Cardiac muscle cell (in vitro differentiated cells and primary cell): ENCODE data around the gene SETDB2. TPM values are rescaled to one million over a fixed set of nuclear protein-coding genes. Genes with fewer than 3 reads are reported as not detected.

Experiments used
- DNase-seq, 2 donors: peaks; one replicate each; pipeline versions ENCODE4 v3.0.0 to v3.0.0-alpha.2; 2010 to 2017; ENCODE audit warnings: low read depth in 1 of 2, low spot score in 1 of 2
- H3K27ac ChIP-seq: fragments of 200-600 bp; sonication (generic); 2 replicates; pipeline ENCODE4 v1.5.1; 2016
- H3K27me3 ChIP-seq: fragments of 200-600 bp; sonication (generic); 2 replicates; pipeline ENCODE4 v1.6.0; 2016; ENCODE audit warnings: control low read depth
- H3K36me3 ChIP-seq: fragments of 200-600 bp; sonication (generic); 2 replicates; pipeline ENCODE4 v1.5.1; 2016; ENCODE audit warnings: control low read depth
- H3K4me1 ChIP-seq: fragments of 200-600 bp; sonication (generic); 2 replicates; pipeline ENCODE4 v1.8.1; 2017; ENCODE audit warnings: low read depth, mild to moderate bottlenecking, mixed run types
- H3K4me3 ChIP-seq: fragments of 200-600 bp; sonication (generic); 2 replicates; pipeline ENCODE4 v1.5.1; 2016; ENCODE audit warnings: mild to moderate bottlenecking
- H3K9me3 ChIP-seq: fragments of 200-600 bp; sonication (generic); 2 replicates; pipeline ENCODE4 v1.5.1; 2017; ENCODE audit warnings: low read depth, mild to moderate bottlenecking, control low read depth
- CTCF ChIP-seq: IDR thresholded peaks from 2 replicates; pipeline ENCODE4 v1.5.1; 2012; ENCODE audit warnings: low read depth, mild to moderate bottlenecking, low read length
- polyA plus RNA-seq: library from polyadenylated mRNA; unstranded; fragments of >200 nt; fragmentation: Nextera tagmentation; extraction: Ambion mirVana; gene quantifications from 2 replicates; pipeline ENCODE4 v1.2.1, GENCODE V29; 2016
- total RNA-seq: library from RNA; depleted of rRNA; stranded (reverse); fragments of >200 nt; gene quantifications from 2 replicates; pipeline ENCODE4 v1.2.3, GENCODE V29; 2016

SETDB2 gene
- total and polyA plus RNA-seq, 2 experiments from 2014 or later, result 7.5 to 12.4 TPM

- H3K27ac ChIP-seq, result no peak overlapping the region
- no peak for TF ChIP-seq CTCF
These were observed 8.1 kb upstream of the SETDB2 start for GRCh38 chr13:49435992-49436391.

DNA sequence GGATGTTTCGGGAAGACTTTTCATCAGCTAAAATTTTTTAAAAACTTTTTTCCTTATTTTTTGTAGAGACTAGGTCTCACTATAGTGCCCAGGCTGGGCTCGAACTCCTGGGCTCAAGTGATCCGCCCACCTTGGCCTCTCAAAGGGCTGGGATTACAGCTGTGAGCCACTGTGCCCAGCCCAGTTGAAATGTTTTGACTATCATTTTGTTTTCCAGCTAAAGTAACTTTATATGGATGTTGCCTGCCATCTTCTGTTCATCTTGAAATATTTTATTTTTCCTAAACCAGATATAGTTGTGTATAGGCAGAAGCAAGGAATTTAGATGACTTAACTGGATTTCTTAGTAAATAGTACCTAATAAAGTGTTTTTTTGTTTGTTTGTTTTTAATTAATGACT is 7.2 kb upstream of the SETDB2 start:
- Histone ChIP-seq H3K27ac (no peak overlapping the region), H3K27me3 (no peaks in the 10 kb centered on the region), H3K4me3 (no peak overlapping the region), H3K36me3 (peaks cover 7% of the 10 kb centered on the region), H3K9me3 (no peaks in the 10 kb centered on the region), H3K4me1 (no peaks in the 10 kb centered on the region)
- no peak for TF ChIP-seq CTCF
- peak; percentile 8 to 73 for DNase-seq

More at GRCh38 chr13:49435992-49436391, 8.1 kb upstream of the SETDB2 start:
- no peaks in the 10 kb centered on the region for H3K4me1 ChIP-seq
- no peaks in the 10 kb centered on the region for H3K9me3 ChIP-seq
- no peak overlapping the region for H3K4me3 ChIP-seq
- DNase-seq, result peak in 1 of 2 donors; percentile 13
- no peaks in the 10 kb centered on the region for H3K27me3 ChIP-seq
- H3K36me3 ChIP-seq, result peaks cover 7% of the 10 kb centered on the region

DNA sequence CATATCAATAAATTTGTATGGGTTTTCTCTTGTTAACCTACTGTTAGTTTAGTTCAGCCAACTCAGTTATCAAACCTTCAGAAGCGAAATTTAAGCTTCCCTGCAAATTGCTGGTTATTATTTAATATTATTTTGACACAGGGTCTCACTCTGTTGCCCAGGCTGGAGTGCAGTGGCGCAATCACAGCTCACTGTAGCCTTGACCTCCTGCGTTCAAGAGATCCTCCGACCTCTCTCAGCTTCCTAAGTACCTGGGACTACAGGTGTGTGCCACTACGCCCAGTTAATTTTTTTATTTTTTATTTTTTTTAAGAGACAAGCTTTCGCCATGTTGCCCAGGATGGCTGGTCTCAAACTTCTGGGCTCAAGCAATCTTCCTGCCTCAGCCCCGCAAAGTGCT is 6.4 kb upstream of the SETDB2 start:
- TF ChIP-seq CTCF, result no peak
- Histone ChIP-seq H3K9me3 (no peaks in the 10 kb centered on the region), H3K27me3 (no peaks in the 10 kb centered on the region), H3K36me3 (peaks cover 1% of the 10 kb centered on the region), H3K4me3 (no peak overlapping the region), H3K4me1 (no peaks in the 10 kb centered on the region), H3K27ac (no peak overlapping the region)
- DNase-seq, result no peak

DNA sequence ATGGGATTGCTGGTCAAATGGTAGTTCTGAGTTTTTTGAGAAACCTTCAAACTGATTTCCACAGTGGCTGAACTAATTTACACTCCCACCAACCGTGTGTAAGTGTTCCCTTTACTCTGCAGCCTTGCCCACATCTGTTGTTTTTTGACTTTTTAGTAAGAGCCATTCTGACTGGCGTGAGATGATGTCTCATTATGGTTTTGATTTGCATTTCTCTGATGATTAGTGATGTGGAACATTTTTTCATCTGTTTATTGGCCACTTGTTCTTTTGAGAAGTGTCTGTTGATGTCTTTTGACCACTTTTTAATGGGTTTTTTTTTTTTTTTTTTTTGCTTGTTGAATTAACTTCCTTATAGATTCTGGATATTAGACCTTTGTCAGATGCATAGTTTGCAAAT is 4.5 kb upstream of the SETDB2 start:
- Histone ChIP-seq H3K4me3 (no peak overlapping the region), H3K36me3 (no peaks in the 10 kb centered on the region), H3K27me3 (no peaks in the 10 kb centered on the region), H3K4me1 (peaks cover 5% of the 10 kb centered on the region), H3K9me3 (no peaks in the 10 kb centered on the region), H3K27ac (no peak overlapping the region)
- no peak for DNase-seq
- TF ChIP-seq CTCF, result no peak

GRCh38 chr13:49441312-49441711 is 2.8 kb upstream of the SETDB2 start:
- Histone ChIP-seq H3K27me3 (no peaks in the 10 kb centered on the region), H3K4me1 (peaks cover 12% of the 10 kb centered on the region), H3K27ac (no peak overlapping the region), H3K4me3 (no peak overlapping the region), H3K36me3 (no peaks in the 10 kb centered on the region), H3K9me3 (no peaks in the 10 kb centered on the region)
- TF ChIP-seq CTCF, result no peak
- no peak for DNase-seq

- no peak for TF ChIP-seq CTCF
- no peaks in the 10 kb centered on the region for H3K27me3 ChIP-seq
- no peak overlapping the region for H3K4me3 ChIP-seq
- peak in 1 of 2 donors; percentile 21 for DNase-seq
- H3K27ac ChIP-seq, result no peak overlapping the region
- no peaks in the 10 kb centered on the region for H3K36me3 ChIP-seq
- no peaks in the 10 kb centered on the region for H3K9me3 ChIP-seq
- H3K4me1 ChIP-seq, result peaks cover 12% of the 10 kb centered on the region
These were observed 2.2 kb upstream of the SETDB2 start for GRCh38 chr13:49441846-49442245.
